H1 (cell line): Measurements from ENCODE around the gene OR4D11. TPM values are rescaled to one million over a fixed set of nuclear protein-coding genes. Genes with fewer than 3 reads are reported as not detected.

Source experiments
- polyA plus RNA-seq, 7 experiments: library from polyadenylated mRNA; depleted of rRNA in 3 of 7; stranded (reverse) in 5 of 7; unstranded in 2 of 7; fragments of >200 nt in 5 of 7; fragments of 200-250 nt in 2 of 7; gene quantifications; 1 replicate in 5 of 7; 2 replicates in 1 of 7; 4 replicates in 1 of 7; pipeline versions ENCODE4 v1.2.1 to v1.2.3, GENCODE V29; 2011 to 2013; ENCODE audit warnings: missing spikeins in 2 of 7, mixed read lengths in 2 of 7
- total RNA-seq: library from RNA; stranded (reverse); fragmentation: NEBNext Ultra II Directional; extraction: Animal tissue kit (Norgen Biotek cat#: 25700); gene quantifications from 2 replicates; pipeline ENCODE4 v1.2.1, GENCODE V29; 2021
- TF ChIP-seq, protein P1 (sequence below): fragments of 300-600 bp; sonication (generic); IDR thresholded peaks from 2 replicates; pipeline ENCODE4 v1.7.1; 2012; ENCODE audit warnings: low read length, moderate library complexity, mild to moderate bottlenecking, inconsistent platforms; ENCODE audit not compliant: insufficient replicate concordance

OR4D11 gene
- total and polyA plus RNA-seq, 2 of the 8 experiments (the other 6 are each of a cell fraction or from before 2014, with no cell fraction given): not detected

DNA sequence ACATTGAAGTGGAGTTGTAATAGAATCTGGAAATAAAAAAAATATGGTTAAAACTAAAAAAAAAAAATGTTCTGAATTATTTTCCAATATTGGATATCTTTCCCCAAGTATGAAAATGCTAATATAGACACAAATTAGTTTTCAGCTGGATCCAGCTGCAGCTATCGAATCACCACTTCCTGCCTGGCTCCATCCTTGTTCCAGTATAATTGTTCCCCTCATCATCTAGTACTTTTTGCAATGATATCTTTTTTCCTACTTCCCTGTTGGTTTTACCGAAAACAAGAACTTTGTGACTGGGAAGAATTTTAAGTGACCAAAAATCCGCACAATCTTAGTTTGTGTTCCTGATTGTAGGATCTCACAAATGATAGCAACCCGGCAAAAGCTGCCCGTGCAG, 17.4 kb downstream of the OR4D11 start (continued):
- TF ChIP-seq, protein P1, sequence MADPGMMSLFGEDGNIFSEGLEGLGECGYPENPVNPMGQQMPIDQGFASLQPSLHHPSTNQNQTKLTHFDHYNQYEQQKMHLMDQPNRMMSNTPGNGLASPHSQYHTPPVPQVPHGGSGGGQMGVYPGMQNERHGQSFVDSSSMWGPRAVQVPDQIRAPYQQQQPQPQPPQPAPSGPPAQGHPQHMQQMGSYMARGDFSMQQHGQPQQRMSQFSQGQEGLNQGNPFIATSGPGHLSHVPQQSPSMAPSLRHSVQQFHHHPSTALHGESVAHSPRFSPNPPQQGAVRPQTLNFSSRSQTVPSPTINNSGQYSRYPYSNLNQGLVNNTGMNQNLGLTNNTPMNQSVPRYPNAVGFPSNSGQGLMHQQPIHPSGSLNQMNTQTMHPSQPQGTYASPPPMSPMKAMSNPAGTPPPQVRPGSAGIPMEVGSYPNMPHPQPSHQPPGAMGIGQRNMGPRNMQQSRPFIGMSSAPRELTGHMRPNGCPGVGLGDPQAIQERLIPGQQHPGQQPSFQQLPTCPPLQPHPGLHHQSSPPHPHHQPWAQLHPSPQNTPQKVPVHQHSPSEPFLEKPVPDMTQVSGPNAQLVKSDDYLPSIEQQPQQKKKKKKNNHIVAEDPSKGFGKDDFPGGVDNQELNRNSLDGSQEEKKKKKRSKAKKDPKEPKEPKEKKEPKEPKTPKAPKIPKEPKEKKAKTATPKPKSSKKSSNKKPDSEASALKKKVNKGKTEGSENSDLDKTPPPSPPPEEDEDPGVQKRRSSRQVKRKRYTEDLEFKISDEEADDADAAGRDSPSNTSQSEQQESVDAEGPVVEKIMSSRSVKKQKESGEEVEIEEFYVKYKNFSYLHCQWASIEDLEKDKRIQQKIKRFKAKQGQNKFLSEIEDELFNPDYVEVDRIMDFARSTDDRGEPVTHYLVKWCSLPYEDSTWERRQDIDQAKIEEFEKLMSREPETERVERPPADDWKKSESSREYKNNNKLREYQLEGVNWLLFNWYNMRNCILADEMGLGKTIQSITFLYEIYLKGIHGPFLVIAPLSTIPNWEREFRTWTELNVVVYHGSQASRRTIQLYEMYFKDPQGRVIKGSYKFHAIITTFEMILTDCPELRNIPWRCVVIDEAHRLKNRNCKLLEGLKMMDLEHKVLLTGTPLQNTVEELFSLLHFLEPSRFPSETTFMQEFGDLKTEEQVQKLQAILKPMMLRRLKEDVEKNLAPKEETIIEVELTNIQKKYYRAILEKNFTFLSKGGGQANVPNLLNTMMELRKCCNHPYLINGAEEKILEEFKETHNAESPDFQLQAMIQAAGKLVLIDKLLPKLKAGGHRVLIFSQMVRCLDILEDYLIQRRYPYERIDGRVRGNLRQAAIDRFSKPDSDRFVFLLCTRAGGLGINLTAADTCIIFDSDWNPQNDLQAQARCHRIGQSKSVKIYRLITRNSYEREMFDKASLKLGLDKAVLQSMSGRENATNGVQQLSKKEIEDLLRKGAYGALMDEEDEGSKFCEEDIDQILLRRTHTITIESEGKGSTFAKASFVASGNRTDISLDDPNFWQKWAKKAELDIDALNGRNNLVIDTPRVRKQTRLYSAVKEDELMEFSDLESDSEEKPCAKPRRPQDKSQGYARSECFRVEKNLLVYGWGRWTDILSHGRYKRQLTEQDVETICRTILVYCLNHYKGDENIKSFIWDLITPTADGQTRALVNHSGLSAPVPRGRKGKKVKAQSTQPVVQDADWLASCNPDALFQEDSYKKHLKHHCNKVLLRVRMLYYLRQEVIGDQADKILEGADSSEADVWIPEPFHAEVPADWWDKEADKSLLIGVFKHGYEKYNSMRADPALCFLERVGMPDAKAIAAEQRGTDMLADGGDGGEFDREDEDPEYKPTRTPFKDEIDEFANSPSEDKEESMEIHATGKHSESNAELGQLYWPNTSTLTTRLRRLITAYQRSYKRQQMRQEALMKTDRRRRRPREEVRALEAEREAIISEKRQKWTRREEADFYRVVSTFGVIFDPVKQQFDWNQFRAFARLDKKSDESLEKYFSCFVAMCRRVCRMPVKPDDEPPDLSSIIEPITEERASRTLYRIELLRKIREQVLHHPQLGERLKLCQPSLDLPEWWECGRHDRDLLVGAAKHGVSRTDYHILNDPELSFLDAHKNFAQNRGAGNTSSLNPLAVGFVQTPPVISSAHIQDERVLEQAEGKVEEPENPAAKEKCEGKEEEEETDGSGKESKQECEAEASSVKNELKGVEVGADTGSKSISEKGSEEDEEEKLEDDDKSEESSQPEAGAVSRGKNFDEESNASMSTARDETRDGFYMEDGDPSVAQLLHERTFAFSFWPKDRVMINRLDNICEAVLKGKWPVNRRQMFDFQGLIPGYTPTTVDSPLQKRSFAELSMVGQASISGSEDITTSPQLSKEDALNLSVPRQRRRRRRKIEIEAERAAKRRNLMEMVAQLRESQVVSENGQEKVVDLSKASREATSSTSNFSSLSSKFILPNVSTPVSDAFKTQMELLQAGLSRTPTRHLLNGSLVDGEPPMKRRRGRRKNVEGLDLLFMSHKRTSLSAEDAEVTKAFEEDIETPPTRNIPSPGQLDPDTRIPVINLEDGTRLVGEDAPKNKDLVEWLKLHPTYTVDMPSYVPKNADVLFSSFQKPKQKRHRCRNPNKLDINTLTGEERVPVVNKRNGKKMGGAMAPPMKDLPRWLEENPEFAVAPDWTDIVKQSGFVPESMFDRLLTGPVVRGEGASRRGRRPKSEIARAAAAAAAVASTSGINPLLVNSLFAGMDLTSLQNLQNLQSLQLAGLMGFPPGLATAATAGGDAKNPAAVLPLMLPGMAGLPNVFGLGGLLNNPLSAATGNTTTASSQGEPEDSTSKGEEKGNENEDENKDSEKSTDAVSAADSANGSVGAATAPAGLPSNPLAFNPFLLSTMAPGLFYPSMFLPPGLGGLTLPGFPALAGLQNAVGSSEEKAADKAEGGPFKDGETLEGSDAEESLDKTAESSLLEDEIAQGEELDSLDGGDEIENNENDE: no peak
